Measurements from ENCODE around the gene P2RY11.

The P2RY11 gene

DNA sequence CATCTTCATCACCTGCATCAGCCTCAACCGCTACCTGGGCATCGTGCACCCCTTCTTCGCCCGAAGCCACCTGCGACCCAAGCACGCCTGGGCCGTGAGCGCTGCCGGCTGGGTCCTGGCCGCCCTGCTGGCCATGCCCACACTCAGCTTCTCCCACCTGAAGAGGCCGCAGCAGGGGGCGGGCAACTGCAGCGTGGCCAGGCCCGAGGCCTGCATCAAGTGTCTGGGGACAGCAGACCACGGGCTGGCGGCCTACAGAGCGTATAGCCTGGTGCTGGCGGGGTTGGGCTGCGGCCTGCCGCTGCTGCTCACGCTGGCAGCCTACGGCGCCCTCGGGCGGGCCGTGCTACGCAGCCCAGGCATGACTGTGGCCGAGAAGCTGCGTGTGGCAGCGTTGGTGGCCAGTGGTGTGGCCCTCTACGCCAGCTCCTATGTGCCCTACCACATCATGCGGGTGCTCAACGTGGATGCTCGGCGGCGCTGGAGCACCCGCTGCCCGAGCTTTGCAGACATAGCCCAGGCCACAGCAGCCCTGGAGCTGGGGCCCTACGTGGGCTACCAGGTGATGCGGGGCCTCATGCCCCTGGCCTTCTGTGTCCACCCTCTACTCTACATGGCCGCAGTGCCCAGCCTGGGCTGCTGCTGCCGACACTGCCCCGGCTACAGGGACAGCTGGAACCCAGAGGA is 2.6 kb downstream of the P2RY11 start:
- no peak for DNase-seq

DNA sequence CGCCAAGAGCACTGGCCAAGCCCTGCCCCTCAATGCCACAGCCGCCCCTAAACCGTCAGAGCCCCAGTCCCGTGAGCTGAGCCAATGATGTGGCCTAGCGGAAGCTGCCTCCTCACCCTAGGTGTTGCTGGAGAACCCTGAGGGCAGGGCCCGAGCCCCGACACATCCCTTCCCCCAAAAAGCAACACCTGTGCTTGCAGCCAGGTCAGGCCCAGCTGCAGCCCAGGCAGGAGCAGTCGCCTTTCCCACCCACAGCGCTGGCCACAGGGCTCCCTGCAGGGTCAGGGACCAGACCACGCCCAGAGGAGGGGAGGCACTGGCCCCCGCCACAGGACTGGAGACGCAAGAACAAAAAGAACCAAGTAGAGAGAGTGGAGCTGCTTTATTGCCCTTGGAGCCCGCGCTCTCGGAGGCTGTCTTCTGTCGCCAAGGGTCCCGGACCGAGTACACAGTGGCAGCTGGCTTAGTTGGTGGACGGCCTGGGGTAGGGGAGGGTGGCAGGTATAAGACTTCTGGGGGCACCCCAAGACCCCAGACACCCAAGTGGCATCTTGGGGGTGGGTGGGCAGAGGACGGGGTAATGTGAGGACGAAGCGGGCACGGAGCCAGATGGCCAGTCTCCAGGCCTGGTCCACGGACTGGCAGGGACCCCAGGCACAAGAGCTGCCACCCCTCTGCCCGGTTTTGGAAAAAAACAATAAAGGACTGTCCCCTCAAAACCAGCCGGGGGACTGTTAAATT is 3.3 kb downstream of the P2RY11 start:
- no peak for DNase-seq

DNA sequence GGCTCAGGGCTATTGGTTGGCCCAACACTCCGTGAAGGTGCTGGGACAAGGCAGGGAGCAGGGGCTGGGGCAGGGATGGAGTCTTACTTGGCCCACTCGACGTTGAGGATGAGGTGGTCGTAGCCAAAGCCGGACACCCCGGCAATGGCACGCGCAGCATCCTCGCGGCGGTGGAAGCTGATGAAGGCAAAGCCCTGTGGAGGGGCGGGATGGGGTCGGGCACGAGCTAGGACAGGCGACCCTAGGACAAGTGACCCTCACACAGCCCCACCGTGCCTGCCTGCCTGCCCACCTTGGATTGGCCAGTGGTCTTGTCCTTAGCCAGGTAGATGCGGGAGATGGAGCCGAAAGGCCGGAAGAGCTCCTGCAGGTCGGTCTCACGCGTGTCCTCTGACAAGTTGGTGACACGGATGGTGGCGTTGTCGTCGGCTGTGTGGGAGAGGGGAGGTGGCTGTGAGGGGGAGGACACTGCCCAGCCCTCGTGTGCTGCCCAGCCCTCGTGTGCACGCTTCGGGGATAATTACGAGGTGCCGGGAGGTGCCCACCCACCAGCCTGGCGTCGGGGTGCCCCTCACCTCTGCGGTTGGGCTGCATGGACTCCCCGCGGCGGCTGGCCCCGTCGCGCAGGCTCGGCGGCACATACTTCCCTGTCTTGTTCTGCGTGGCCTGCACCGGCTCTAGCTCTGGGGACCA is 4.0 kb downstream of the P2RY11 start:
- DNase-seq: no peak

DNA sequence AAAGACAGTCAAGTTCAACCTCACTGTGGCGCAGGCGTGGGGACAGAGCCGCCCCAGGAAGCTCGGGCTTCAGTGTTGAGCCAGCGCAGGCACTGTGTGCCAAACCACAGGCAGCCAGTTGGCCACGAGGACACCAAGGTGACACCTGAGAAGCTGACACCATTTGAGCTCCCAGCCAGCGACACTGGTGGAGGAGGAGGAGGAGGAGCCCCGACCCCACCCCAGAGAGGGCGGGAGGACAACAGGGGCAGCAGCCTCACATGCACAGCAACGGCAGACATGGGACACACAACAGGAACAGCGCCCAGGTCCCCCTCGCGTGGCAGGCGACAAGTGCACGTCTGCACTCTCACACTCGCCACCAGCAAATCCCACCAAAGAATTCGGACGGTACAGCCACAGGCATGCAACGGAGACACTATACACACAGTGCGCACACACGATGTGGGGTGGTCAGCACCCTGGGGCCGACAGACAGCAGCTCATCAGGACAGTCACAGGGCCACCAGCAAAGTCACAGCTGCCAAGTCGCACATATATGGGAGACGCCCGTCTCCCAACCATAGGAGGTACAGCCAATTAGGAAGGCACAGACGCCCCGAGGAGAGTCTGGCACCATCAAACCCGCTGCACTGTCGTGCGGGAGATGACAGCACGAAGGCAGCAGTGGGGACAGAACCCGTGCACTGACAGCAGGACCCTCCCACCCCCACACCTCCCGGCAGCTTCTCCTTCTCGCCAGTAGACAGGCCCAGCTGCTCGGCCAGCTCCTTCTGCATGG is 4.8 kb downstream of the P2RY11 start:
- DNase-seq: no peak

DNA sequence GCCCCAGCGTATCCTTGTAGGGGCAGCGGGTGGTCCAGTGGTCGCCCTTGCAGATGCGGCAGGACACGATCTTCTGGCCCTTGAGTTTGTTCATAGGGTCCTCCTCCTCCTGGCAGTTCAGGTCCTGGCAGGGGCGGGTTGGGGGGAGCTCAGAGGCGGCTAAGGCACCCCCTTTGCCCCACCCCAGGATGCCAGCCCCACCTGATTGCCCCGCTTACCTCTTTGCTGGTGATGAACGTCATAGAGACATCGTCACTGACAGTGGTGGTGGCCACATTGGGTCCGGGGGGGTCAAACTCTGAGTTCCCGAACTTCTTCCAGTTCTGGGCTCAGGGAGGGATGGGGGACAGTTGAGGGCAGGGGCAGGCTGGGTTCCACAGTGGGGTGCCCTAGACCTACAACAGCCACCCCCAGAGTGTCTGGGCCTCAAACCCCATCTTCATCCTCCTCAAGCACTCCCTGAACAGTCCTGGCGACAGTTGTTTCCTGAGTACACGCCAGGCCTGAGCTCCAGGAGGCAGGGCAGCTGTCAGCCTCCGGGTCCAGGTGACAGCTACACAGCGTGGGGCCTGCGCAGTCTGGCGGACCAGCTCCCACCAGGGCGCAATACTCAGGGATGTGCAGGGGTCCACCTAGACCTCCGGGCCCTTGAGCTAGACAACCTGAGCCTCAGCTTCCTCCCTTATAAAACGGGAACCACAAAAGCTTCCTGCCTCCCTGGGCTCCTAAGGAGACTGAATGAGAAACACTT is 5.5 kb downstream of the P2RY11 start:
- DNase-seq: no peak

DNA sequence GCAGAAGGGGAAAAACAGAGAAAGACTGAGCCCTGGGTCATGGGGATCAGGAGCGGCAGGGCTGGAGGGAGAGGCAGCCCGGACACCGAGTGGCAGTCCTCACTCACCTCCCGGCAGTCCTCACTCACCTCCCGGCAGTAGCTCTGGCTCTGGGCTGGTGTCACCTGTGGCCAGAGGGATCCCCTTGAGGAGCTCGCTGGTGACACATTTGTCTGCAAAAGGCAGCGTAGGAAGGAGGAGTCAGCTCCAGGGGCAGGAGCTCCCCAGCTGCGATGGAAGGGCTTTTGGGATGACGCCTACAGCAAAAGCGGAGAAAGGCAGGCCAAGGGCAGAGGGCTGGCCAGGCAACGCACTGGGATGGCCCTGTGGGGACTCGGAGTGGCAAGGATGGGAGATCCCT is 7.5 kb downstream of the P2RY11 start:
- no peak for DNase-seq

DNA sequence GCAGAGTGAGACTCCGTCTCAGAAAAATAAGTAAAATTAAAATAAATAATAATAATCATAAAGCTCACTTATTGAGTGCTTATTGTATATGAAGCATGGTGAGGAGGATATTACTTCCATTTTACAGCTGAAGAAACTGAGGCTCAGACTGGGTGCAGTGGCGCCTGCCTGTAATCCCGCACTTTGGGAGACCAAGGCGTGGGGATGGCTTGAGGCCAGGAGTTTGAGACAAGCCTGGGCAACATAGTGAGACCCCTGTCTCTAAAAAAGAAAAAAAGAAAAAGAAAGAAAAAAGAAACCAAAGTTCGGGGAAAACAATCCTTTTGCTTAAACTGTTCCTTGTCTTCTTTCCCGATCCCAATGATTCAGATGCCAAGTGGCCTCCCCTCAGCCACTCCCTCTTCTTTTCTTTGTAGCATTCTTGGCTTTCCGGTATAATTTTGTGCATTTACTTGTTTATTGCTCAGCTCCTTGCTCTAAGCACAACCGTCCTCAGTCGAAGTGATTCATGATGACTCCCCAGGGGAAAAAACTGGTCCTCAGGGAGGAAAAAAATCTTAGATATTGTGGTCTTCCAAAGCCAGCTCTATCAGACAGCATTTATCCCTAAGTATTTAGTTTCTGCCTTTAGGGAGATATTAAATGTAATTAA is 9.2 kb downstream of the P2RY11 start:
- DNase-seq: no peak

DNA sequence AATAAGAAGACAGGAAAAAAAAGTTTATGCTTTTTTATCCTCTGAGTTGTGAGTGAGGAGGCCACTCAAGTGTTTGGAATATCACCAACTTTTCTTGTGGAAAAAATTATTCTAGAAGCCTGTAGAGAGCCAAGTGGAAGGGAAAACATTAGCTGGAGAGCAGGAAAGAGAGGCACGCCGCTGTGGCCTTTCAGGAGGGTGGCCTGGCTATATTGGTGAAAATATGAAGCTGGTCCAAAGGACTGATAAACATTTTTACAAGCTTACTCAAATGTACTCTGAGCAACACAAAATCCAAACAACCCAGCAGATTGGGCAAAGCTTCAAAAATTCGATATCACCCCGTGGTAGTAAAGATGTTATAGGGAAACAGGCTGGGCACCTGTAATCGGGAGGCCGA is 10.6 kb downstream of the P2RY11 start:
- DNase-seq: no peak

DNA sequence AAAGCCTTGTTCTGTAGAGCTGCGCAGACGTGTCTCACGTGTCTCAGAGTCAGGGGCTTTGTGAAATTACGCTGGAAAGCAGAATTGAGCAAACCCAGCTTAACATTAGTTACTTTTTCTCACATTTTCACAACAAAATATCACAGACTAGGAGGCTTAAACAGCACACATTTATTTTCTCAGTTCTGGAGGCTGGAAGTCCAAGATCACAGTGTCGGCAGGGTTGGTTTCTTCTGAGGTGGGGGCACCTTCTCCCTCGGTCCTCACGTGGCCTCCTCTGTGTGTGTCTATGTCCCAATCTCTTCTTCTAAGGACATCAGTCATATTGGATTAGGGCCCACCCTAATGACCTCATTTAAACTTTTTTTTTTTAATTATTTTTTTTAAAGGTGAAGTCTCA is 12.9 kb downstream of the P2RY11 start:
- no peak for DNase-seq

DNA sequence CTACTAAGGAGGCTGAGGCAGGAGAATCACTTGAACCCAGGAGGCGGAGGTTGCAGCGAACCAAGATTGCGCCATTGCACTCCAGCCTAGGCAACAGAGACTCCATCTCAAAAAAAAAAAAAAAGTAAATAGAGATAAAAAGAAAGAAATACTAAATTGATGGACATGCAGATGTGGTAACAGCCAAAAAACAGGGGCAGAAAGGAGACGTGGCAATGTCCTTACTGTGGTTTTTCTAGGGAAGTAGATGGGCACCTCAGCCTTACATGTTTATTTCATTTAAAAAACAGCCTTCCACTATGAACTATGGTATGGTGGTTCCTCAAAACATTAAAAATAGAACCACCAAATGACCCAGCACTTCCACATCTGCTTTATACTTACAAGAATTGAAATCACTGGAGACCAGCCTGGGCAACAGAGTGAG is 14.7 kb downstream of the P2RY11 start:
- DNase-seq: no peak

DNA sequence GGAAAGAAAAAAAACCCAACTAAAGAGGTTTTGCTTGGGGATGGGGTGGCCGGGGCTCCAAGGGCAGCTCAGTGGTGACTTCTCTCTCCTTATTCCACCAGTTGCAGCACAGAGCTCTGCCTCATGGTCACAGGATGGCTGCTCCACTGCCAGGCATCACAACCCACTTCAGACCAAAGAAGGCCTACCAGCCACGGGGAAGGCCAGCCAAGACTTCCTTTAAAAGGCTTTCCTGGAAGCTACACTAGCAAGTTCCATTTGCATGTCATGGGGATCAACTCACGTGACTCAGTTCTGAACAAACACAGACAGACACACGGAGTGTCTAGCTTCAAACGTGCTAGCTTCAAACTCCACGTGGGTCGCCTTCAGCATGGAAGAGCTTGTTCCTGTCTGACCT is 21.4 kb downstream of the P2RY11 start:
- DNase-seq: no peak

DNA sequence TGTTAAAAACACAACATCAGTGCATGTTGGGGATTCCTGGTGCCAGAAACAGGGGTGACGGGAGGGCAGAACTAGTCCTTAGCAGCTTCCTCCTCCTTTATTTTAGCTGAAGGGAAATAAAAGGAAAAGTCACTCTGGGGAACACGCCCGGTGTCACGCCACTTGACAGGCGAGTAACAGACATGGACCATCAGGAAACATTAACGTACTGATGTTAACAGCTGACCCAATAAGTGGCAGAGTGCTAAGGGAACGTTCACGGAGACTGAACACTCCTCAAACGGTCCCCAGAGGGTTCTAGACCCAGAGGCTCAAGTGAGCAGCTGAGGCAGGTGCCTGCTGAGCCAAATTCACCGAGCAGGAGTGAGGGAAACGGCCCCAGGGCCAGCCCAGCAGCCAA is 22.1 kb downstream of the P2RY11 start:
- no peak for DNase-seq

DNA sequence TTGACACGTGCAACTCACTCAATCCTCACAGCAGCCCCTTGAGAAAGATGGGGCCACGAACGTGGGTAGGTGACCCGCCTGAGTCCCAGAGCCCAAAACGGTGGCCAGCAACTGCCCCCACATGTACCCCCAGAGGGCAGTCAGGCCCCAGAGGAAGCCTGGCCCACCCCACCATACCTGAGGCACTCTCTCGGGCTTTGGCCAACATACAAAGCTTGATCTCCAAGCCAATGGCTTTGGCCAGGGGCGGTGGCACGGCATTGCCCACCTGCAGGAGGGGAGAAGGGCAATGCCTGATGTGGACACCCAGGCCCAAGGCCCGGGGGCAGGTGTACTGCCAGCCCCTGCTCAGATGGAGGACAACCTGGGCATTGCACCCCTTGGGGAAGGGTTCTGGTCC is 22.5 kb downstream of the P2RY11 start:
- no peak for DNase-seq

DNA sequence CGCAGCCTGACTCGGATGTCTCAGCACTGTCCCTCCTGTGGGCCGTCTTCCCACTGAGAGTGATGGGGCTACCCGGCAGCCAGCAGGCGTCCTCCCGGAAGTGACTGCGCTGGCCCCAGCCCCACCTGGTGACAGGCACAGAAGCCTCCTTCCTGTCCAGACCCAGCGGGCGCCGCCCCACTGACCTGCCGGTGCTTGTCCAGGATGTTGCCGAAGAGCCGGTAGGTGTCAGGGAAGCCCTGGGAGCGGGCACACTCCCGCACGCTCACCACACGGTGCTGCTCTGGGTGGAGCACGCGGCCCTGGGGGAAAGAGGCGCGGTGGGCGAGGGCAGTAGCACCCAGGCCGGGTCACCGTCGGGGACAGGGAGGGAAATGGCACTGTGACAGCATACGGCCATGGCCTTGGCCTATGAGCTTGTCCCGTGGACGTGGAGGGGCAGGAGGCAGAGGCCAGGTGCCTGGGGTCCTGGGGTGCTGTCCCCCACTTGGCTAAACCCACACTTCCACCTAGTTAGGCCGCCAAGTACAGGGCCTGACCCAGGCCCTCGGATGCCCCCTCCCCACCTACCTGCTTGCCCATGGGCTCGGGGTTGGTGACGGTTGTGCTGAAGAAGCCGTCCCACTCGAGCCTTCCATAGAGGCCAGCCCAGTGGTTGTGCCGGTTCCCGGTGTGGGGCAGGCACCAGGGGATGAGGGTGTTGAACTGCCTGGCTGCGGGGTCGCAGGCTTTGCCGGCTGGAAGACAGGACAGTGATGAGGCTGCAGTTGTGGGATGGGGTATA is 24.2 kb downstream of the P2RY11 start:
- DNase-seq: no peak

DNA sequence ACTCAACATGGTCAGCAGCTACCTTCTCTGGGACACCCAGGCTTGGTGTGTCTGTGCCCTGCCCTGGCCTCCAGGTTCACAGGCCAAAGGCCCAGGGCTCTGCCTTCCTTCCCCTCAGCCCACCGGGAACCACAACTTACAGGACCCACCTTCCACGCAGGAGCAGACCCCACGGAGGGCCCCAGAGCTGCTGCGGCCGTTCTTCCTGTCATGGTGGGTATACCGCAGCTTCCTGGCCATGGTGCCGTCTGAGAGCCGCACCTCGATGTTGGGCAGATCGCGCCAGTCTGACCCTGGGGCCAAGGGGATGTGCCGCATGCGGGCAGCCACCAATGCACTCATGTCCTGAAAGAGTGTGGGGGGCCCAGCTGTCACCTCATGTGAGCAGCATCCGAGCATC is 25.4 kb downstream of the P2RY11 start:
- no peak for DNase-seq

DNA sequence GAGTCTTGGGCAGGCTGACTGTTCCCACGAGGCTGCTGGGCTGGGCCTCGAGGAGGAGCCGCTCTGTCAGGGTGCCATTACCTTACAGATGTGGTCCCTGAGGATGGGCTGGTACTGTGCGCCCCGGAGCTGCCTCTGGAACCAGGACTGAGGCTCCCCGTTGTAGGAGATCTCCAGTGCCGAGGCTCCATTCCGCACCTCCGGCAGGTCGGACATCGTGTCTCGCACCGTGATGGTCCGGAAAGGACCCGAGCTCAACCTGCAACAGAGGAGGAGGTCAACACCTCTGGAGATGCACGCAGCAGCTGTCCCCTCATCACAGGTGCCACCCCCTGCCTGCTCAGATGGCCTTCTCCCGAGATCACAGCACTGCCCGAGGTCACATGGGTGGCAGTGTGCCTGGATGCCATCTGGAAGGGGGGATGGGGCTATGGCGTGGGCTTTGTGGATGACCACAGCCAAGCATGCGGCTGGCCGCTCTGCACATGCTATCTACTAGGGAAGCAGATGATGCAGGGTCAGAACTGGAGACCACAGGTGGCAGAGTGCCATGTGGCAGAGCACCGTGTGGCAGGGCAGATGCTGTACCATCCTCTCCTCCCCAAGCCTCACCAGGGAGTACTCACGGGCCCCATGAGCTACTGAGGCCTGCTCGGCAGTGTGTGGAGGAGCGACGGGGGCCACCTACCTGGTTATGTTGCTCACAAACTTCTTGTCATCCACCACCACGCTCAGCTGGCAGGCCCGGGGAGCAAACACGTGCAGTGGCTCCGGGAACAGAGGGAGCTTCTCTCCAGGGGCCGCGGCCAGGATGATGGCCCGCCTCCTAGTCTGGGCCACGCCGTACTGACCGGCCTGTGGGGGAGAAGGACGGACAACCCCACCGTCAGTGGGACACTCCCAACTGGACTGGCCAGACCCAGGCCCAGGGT is 26.5 kb downstream of the P2RY11 start:
- no peak for DNase-seq

DNA sequence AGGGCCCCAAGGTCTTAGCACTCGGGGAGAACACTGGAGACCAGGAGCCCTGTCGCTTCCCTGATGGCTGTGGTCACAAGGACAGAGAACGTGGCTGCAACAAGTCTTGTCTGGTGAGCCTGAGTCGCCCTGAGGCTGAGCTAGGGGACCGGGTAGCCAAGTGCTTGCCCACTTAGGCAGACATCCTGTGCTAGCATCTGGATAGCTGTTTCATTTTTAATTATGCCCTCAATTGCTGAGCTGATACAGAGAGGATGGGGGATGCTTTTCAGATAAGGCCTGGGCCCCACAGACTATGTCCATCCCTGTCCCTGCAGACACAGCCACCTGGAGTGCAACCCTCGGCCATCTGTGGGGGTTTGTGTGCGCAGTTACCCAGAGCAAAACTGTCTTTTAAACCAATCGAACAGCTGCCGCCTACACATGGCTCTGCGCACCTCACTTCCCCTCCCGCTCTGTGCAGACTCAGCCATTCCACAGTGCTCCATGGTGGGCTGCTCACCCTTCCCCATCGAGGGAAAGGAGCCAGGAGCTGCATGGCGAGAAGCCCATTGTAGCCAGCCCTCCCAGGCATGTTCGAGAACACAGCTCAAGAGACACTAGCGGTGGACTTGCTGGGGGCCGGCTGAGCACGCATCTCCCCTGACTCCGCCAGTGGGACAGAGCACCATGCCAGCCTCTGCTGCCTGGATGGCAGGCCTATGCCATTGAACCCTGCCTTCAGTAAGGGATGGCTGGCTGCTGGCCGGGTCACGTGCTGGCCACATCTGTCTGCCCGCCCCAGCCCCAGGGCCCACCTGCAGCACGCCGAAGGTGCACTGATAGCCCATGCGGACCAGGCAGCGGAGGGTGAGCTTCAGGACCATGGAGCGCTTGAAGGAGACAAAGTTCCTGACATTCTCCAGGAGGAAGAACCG is 27.6 kb downstream of the P2RY11 start:
- DNase-seq: no peak

DNA sequence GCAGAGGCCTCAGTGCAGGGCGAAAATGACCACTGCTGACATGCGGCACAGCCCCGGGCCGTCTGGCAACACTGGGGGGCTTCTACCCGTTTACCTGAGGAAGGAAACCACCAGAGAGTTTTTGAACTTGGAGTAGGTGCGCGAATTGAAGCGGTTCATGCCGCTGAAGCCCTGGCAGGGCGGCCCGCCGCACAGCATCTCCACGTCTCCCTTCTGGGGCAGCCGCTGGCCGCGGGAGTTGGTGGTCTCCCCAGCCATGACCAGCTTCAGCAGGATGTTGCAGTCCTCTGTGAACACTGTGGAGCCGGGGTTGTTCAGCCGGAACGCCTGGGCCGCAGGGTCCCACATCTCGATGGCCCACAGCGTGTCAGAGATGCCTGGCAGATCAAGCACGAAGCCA is 28.5 kb downstream of the P2RY11 start:
- DNase-seq: no peak

DNA sequence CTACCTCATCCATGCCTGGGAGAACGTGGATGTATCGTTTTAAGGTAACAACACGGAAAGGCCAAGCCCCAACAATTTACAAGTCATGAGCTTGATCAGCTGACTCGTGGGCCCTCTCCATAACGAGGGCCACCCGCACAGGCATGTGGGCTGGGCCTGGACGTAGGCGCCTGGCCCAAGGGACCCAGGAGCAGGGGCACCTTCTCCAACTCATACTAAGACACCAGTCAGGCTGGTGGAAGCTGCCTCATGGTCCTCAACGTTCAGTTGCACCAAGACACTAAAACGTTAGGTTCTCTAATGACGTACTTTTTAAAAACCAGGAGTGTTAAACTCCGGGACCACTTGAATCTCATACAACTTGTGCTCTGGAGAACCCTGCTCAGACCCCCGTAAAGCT is 30.0 kb downstream of the P2RY11 start:
- no peak for DNase-seq

All from T-helper 9 cell (primary cell).